Measurements from ENCODE around the gene ZNF467. TPM values are rescaled to one million over a fixed set of nuclear protein-coding genes. Genes with fewer than 3 reads are reported as not detected.

ZNF467 gene
- total RNA-seq, 2 donors from 2014 or later: 3.2 to 11.0 TPM

GRCh38 chr7:149735181-149735602, 38.2 kb downstream of the ZNF467 start:
- H3K27me3 ChIP-seq: no peaks in the 10 kb centered on the region
- no peak for TF ChIP-seq CTCF (IDR thresholded peaks at IDR 0.05)
- peaks cover 37% of the 10 kb centered on the region for H3K36me3 ChIP-seq
- H3K9me3 ChIP-seq: no peaks in the 10 kb centered on the region
- no peak for DNase-seq (ENCODE audit: low spot score)
- no peak overlapping the region for H3K27ac ChIP-seq
- H3K4me1 ChIP-seq: peaks cover 0 to 9% of the 10 kb centered on the region in 2 donors
- H3K4me3 ChIP-seq: no peak overlapping the region

- H3K27me3 ChIP-seq: no peaks in the 10 kb centered on the region
- no peak for TF ChIP-seq CTCF (IDR thresholded peaks at IDR 0.05)
- H3K4me1 ChIP-seq: peaks cover 0 to 13% of the 10 kb centered on the region in 2 donors
These were observed 38.7 kb downstream of the ZNF467 start for GRCh38 chr7:149734791-149735075.

GRCh38 chr7:149733924-149734790, 39.2 kb downstream of the ZNF467 start:
- H3K4me1 ChIP-seq: peaks cover 0 to 19% of the 10 kb centered on the region in 2 donors
- H3K27ac ChIP-seq: no peak overlapping the region
- H3K27me3 ChIP-seq: no peaks in the 10 kb centered on the region
- H3K4me3 ChIP-seq: no peak overlapping the region
- peaks cover 44% of the 10 kb centered on the region for H3K36me3 ChIP-seq
- no peak for TF ChIP-seq CTCF (IDR thresholded peaks at IDR 0.05)
- no peak for DNase-seq (ENCODE audit: low spot score)
- H3K9me3 ChIP-seq: no peaks in the 10 kb centered on the region

More at GRCh38 chr7:149734791-149735075, 38.7 kb downstream of the ZNF467 start:
- H3K36me3 ChIP-seq: peaks cover 38% of the 10 kb centered on the region
- DNase-seq (ENCODE audit: low spot score): no peak
- H3K9me3 ChIP-seq: no peaks in the 10 kb centered on the region
- H3K27ac ChIP-seq: no peak overlapping the region
- H3K4me3 ChIP-seq: no peak overlapping the region

- Histone ChIP-seq H3K36me3 (peaks cover 52% of the 10 kb centered on the region), H3K9me3 (no peaks in the 10 kb centered on the region), H3K4me3 (no peak overlapping the region), H3K27ac (no peak overlapping the region), H3K4me1 (peaks cover 0 to 23% of the 10 kb centered on the region in 2 donors), H3K27me3 (no peaks in the 10 kb centered on the region)
- no peak for TF ChIP-seq CTCF (IDR thresholded peaks at IDR 0.05)
- no peak for DNase-seq (ENCODE audit: low spot score)
These were observed 40.1 kb downstream of the ZNF467 start for GRCh38 chr7:149733131-149733923.

- no peak for DNase-seq (ENCODE audit: low spot score)
- peaks cover 0 to 23% of the 10 kb centered on the region in 2 donors for H3K4me1 ChIP-seq
- peaks cover 60% of the 10 kb centered on the region for H3K36me3 ChIP-seq
- no peak overlapping the region for H3K4me3 ChIP-seq
- no peak overlapping the region for H3K27ac ChIP-seq
- H3K9me3 ChIP-seq: no peaks in the 10 kb centered on the region
- no peak for TF ChIP-seq CTCF (IDR thresholded peaks at IDR 0.05)
- no peaks in the 10 kb centered on the region for H3K27me3 ChIP-seq
These were observed 40.8 kb downstream of the ZNF467 start for GRCh38 chr7:149732611-149733010.

Data from right atrium auricular region (tissue), 2 donors.